DOHH2 (cell line): ENCODE data around the gene SHISA5.

Experiments used
- CTCF ChIP-seq: fragments of 200-600 bp; sonication (generic); IDR thresholded peaks from one replicate; pipeline ENCODE4 v1.5.1; 2014; ENCODE audit warnings: antibody characterized with exemption, mild to moderate bottlenecking, low read depth, low read length; ENCODE audit not compliant: poor library complexity, severe bottlenecking
- EZH2phosphoT487 ChIP-seq: fragments of 200-600 bp; sonication (generic); IDR thresholded peaks from 2 replicates; pipeline ENCODE4 v1.6.1; 2017; ENCODE audit warnings: borderline replicate concordance, mild to moderate bottlenecking, antibody characterized with exemption, low read length, moderate library complexity, mixed read lengths

GRCh38 chr3:48464713-48465221 is 39.2 kb downstream of the SHISA5 start:
- TF ChIP-seq CTCF (no peak), EZH2phosphoT487 (no peak)
